Measurements from ENCODE around the gene CALD1.

DNA sequence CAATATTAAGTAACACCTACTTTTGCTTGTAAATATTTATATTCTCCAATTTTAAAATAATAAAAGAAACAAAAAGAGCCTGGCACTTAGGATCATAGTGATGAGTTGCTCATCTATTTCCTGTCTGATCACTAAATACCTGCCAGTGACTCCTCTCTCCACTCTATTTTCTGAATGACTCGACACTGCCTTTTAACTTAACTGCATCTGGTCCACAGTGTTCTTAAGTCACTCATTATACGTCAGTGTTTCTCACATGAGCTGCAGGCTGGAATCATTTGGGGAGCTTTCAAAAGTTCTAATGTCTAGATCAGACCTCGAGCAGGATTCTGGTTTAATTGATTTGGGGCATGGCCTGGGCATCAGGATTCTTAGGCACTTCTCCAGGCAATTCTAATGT is 128.9 kb downstream of the CALD1 start:
- TF ChIP-seq CTCF (IDR thresholded peaks at IDR 0.05; ENCODE audit: poor library complexity, severe bottlenecking) = no peak
- TF ChIP-seq EZH2 (IDR thresholded peaks at IDR 0.05; ENCODE audit: borderline replicate concordance, insufficient read depth, low read length, poor library complexity, severe bottlenecking) = no peak
